OCI-M2 (cell line): Measurements from ENCODE around the gene LTBR.
"Not testable (repeated sequence)": the region's sequence is repeated elsewhere in the genome, so short reads cannot be mapped to it uniquely, and the experiment has no call there.

Experiments
- DNase-seq: peaks from one replicate; lab custom pipeline; 2025; ENCODE audit not compliant: unreplicated experiment; lab: John Stamatoyannopoulos, UW

LTBR gene

GRCh38 chr12:6423267-6424007 lies 39.5 kb downstream of the LTBR start:
- DNase-seq = peak; percentile 20

GRCh38 chr12:6424008-6424347 lies 40.0 kb downstream of the LTBR start:
- DNase-seq = no peak

- no peak for DNase-seq
Measured at GRCh38 chr12:6424866-6425265, 40.9 kb downstream of the LTBR start.

GRCh38 chr12:6425590-6426531 lies 41.9 kb downstream of the LTBR start:
- DNase-seq = no peak

- no peak for DNase-seq
Measured at GRCh38 chr12:6426882-6427671, 43.1 kb downstream of the LTBR start.

GRCh38 chr12:6427796-6428195 lies 43.8 kb downstream of the LTBR start:
- not testable (repeated sequence) for DNase-seq

- DNase-seq = no peak
Measured at GRCh38 chr12:6428326-6428725, 44.4 kb downstream of the LTBR start.

GRCh38 chr12:6430124-6430989 lies 46.4 kb downstream of the LTBR start:
- DNase-seq = peak; percentile 29

GRCh38 chr12:6432991-6433390 lies 49.0 kb downstream of the LTBR start:
- DNase-seq = no peak

- DNase-seq = no peak
Measured at GRCh38 chr12:6434205-6435140, 50.5 kb downstream of the LTBR start.

- no peak for DNase-seq
Measured at GRCh38 chr12:6435961-6436715, 52.2 kb downstream of the LTBR start.

- no peak for DNase-seq
Measured at GRCh38 chr12:6437586-6437985, 53.6 kb downstream of the LTBR start.

GRCh38 chr12:6438345-6438744 lies 54.4 kb downstream of the LTBR start:
- DNase-seq = no peak

GRCh38 chr12:6440391-6440790 lies 56.4 kb downstream of the LTBR start:
- no peak for DNase-seq
